GM23338 (cell line): Measurements from ENCODE around the gene CABLES1. TPM values are rescaled to one million over a fixed set of nuclear protein-coding genes. Genes with fewer than 3 reads are reported as not detected.

Experiments
- ATAC-seq: fragments of 200-7000 bp; cut with Tn5 transposase; 3 replicates; pipeline ENCODE4 v1.9.1; 2020
- DNase-seq: peaks from one replicate; pipeline ENCODE4 v3.0.0-alpha.2; 2015; ENCODE audit warnings: low spot score
- H2AFZ ChIP-seq: fragments of 200-600 bp; sonication (generic); 2 replicates; pipeline ENCODE4 v1.8.0; 2016; ENCODE audit warnings: antibody characterized with exemption, mild to moderate bottlenecking, moderate library complexity
- H3F3A ChIP-seq: fragments of 200-600 bp; sonication (generic); replicated peaks from 2 replicates; pipeline ENCODE4 v1.8.0; 2017; ENCODE audit warnings: antibody characterized with exemption, mixed run types, low read depth
- H3K27ac ChIP-seq: fragments of 200-600 bp; sonication (generic); 2 replicates; pipeline ENCODE4 v1.6.1; 2016; ENCODE audit warnings: low read depth
- H3K27me3 ChIP-seq: fragments of 200-600 bp; sonication (generic); 2 replicates; pipeline ENCODE4 v1.8.0; 2016; ENCODE audit warnings: mild to moderate bottlenecking, mixed run types, moderate library complexity; ENCODE audit not compliant: insufficient read depth
- H3K36me3 ChIP-seq: fragments of 200-600 bp; sonication (generic); 2 replicates; pipeline ENCODE4 v1.8.0; 2016; ENCODE audit warnings: mild to moderate bottlenecking; ENCODE audit not compliant: insufficient read depth
- H3K4me1 ChIP-seq: fragments of 200-600 bp; sonication (generic); 2 replicates; pipeline ENCODE4 v1.8.0; 2016; ENCODE audit warnings: mild to moderate bottlenecking, moderate library complexity; ENCODE audit not compliant: insufficient read depth
- H3K4me2 ChIP-seq: fragments of 200-600 bp; sonication (generic); 2 replicates; pipeline ENCODE4 v1.7.1; 2017; ENCODE audit warnings: mixed run types
- H3K4me3 ChIP-seq: fragments of 200-600 bp; sonication (generic); 2 replicates; pipeline ENCODE4 v1.6.1; 2016; ENCODE audit warnings: mixed run types
- H3K79me2 ChIP-seq: fragments of 200-600 bp; sonication (generic); replicated peaks from 2 replicates; pipeline ENCODE4 v1.8.0; 2017; ENCODE audit warnings: mild to moderate bottlenecking; ENCODE audit not compliant: insufficient read depth
- H3K9me2 ChIP-seq: fragments of 200-600 bp; sonication (generic); 2 replicates; pipeline ENCODE4 v1.8.0; 2017; ENCODE audit not compliant: insufficient read depth
- H4K20me1 ChIP-seq: fragments of 200-600 bp; sonication (generic); replicated peaks from 2 replicates; pipeline ENCODE4 v1.8.0; 2017; ENCODE audit warnings: mild to moderate bottlenecking; ENCODE audit not compliant: insufficient read depth
- H3K27ac Mint-ChIP-seq: 2 replicates; pipeline ENCODE4 v1.8.0; 2020; ENCODE audit warnings: inconsistent platforms, mild to moderate bottlenecking, moderate library complexity, mixed read lengths
- H3K27me3 Mint-ChIP-seq: 3 replicates; pipeline ENCODE4 v1.8.0; 2022; ENCODE audit warnings: low read depth, mild to moderate bottlenecking, moderate library complexity, mixed read lengths, inconsistent platforms; ENCODE audit not compliant: insufficient read depth, poor library complexity
- H3K36me3 Mint-ChIP-seq: 3 replicates; pipeline ENCODE4 v1.8.0; 2021; ENCODE audit warnings: low read depth, mild to moderate bottlenecking, inconsistent platforms, moderate library complexity, mixed read lengths
- H3K4me1 Mint-ChIP-seq: 3 replicates; pipeline ENCODE4 v1.8.0; 2020; ENCODE audit warnings: mild to moderate bottlenecking, inconsistent platforms, mixed read lengths
- H3K4me3 Mint-ChIP-seq: 3 replicates; pipeline ENCODE4 v1.8.0; 2021; ENCODE audit warnings: moderate library complexity, mild to moderate bottlenecking, inconsistent platforms, mixed read lengths
- H3K9me3 Mint-ChIP-seq: 3 replicates; pipeline ENCODE4 v1.8.0; 2020; ENCODE audit warnings: moderate library complexity, mild to moderate bottlenecking, inconsistent platforms, mixed read lengths
- CREB1 ChIP-seq: fragments of 250-450 bp; sonication (Bioruptor Pico); IDR thresholded peaks from 2 replicates; pipeline ENCODE4 v1.5.0; 2020; ENCODE audit warnings: low read depth, mild to moderate bottlenecking, moderate library complexity
- ETS1 ChIP-seq: IDR thresholded peaks from 2 replicates; pipeline ENCODE4 v1.6.1; 2016; ENCODE audit warnings: antibody characterized with exemption
- EZH2 ChIP-seq: fragments of 200-600 bp; sonication (generic); IDR thresholded peaks from one replicate; pipeline ENCODE4 v1.8.0; 2017; ENCODE audit warnings: antibody characterized with exemption, mild to moderate bottlenecking, low read depth; ENCODE audit not compliant: unreplicated experiment
- EZH2phosphoT487 ChIP-seq: fragments of 200-600 bp; sonication (generic); IDR thresholded peaks from one replicate; pipeline ENCODE4 v1.8.1; 2018; ENCODE audit warnings: antibody characterized with exemption; ENCODE audit not compliant: unreplicated experiment
- JUNB ChIP-seq: IDR thresholded peaks from one replicate; pipeline ENCODE4 v1.6.1; 2016; ENCODE audit warnings: antibody characterized with exemption; ENCODE audit not compliant: unreplicated experiment
- NANOG ChIP-seq: IDR thresholded peaks from 2 replicates; pipeline ENCODE4 v1.6.1; 2016; ENCODE audit warnings: antibody characterized with exemption, borderline replicate concordance
- POLR2AphosphoS5 ChIP-seq: IDR thresholded peaks from 2 replicates; pipeline ENCODE4 v1.6.1; 2016; ENCODE audit warnings: antibody characterized with exemption, low read depth
- REST ChIP-seq: IDR thresholded peaks from one replicate; pipeline ENCODE4 v1.6.1; 2018; ENCODE audit warnings: antibody characterized with exemption; ENCODE audit not compliant: unreplicated experiment
- STAT1 ChIP-seq: IDR thresholded peaks from one replicate; pipeline ENCODE4 v1.6.1; 2016; ENCODE audit warnings: antibody characterized with exemption; ENCODE audit not compliant: unreplicated experiment
- ZNF114 ChIP-seq: fragments of 250-450 bp; sonication (Bioruptor Pico); IDR thresholded peaks from 2 replicates; pipeline ENCODE4 v1.5.0; 2020; ENCODE audit warnings: mild to moderate bottlenecking, moderate library complexity
- ZNF331 ChIP-seq: fragments of 250-450 bp; sonication (Bioruptor Pico); IDR thresholded peaks from 2 replicates; pipeline ENCODE4 v1.5.0; 2020; ENCODE audit warnings: low read depth, mild to moderate bottlenecking, moderate library complexity
- ZNF462 ChIP-seq: fragments of 250-450 bp; sonication (Bioruptor Pico); IDR thresholded peaks from 2 replicates; pipeline ENCODE4 v1.5.0; 2020; ENCODE audit warnings: mild to moderate bottlenecking, moderate library complexity
- polyA plus RNA-seq: library from polyadenylated mRNA; unstranded; fragments of >200 nt; fragmentation: Nextera tagmentation; extraction: Ambion mirVana; gene quantifications from 2 replicates; pipeline ENCODE4 v1.2.1, GENCODE V29; 2016
- total RNA-seq: library from RNA; depleted of rRNA; stranded (reverse); fragments of >200 nt; shearing (Covaris generic); gene quantifications from 2 replicates; pipeline ENCODE4 v1.2.3, GENCODE V29; 2014
- TF ChIP-seq, protein P1 (sequence below), 2 experiments: fragments of 200-600 bp in 1 of 2; sonication (generic) in 1 of 2; conservative IDR thresholded peaks; 2 replicates each; pipeline versions ENCODE4 v1.5.1 to v1.6.1; 2016 to 2017; ENCODE audit warnings: antibody characterized with exemption in 2 of 2, low read depth in 2 of 2, mild to moderate bottlenecking in 2 of 2, moderate library complexity in 1 of 2

CABLES1 gene
- total and polyA plus RNA-seq, 2 experiments from 2014 or later = 2.6 to 12.4 TPM

GRCh38 chr18:23158058-23158457, 22.8 kb downstream of the CABLES1 start:
- Histone ChIP-seq H2AFZ (no peak overlapping the region), H3K27me3 (no peaks in the 10 kb centered on the region), H3K9me2 (no peaks in the 10 kb centered on the region), H3K79me2 (peaks cover 97% of the 10 kb centered on the region), H3K4me2 (no peak overlapping the region), H3K4me1 (peaks cover 21% of the 10 kb centered on the region), H3K4me3 (no peak overlapping the region), H3F3A (no peaks in the 10 kb centered on the region), H3K27ac (no peak overlapping the region), H4K20me1 (no peaks in the 10 kb centered on the region; the same call in 1 of the 2 replicates), H3K36me3 (no peaks in the 10 kb centered on the region)
- Mint-ChIP-seq H3K9me3 (no peaks in the 10 kb centered on the region), H3K27me3 (peaks cover 3% of the 10 kb centered on the region), H3K36me3 (peaks cover 10% of the 10 kb centered on the region; the same call in 2 of the 3 replicates), H3K4me3 (no peak overlapping the region), H3K27ac (no peak overlapping the region), H3K4me1 (peaks cover 33% of the 10 kb centered on the region)
- DNase-seq = no peak
- ATAC-seq = no peak
- no peak for TF ChIP-seq POLR2AphosphoS5
- TF ChIP-seq CREB1 = no peak
- no peak for TF ChIP-seq ETS1
- no peak for TF ChIP-seq ZNF331 (CRISPR knock-in tag)
- TF ChIP-seq ZNF462 = no peak
- no peak for TF ChIP-seq ZNF114 (CRISPR knock-in tag)
- no peak for TF ChIP-seq REST
- TF ChIP-seq EZH2 = no peak
- no peak for TF ChIP-seq EZH2phosphoT487
- TF ChIP-seq STAT1 = no peak
- TF ChIP-seq, protein P1, sequence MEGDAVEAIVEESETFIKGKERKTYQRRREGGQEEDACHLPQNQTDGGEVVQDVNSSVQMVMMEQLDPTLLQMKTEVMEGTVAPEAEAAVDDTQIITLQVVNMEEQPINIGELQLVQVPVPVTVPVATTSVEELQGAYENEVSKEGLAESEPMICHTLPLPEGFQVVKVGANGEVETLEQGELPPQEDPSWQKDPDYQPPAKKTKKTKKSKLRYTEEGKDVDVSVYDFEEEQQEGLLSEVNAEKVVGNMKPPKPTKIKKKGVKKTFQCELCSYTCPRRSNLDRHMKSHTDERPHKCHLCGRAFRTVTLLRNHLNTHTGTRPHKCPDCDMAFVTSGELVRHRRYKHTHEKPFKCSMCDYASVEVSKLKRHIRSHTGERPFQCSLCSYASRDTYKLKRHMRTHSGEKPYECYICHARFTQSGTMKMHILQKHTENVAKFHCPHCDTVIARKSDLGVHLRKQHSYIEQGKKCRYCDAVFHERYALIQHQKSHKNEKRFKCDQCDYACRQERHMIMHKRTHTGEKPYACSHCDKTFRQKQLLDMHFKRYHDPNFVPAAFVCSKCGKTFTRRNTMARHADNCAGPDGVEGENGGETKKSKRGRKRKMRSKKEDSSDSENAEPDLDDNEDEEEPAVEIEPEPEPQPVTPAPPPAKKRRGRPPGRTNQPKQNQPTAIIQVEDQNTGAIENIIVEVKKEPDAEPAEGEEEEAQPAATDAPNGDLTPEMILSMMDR (conservative IDR thresholded peaks at IDR 0.05; ENCODE audit: low read depth in 2 of 2) = no peak
- no peak for TF ChIP-seq NANOG
- TF ChIP-seq JUNB = no peak
